H1 (cell line): ENCODE results near the gene RNF225.

Experiments
- ATF3 ChIP-seq: IDR thresholded peaks from 2 replicates; pipeline ENCODE4 v1.6.1; 2011; ENCODE audit warnings: low read depth, mild to moderate bottlenecking, low read length; ENCODE audit not compliant: insufficient read depth
- CTCF ChIP-seq, 3 experiments: IDR thresholded peaks; 1 replicate in 2 of 3; 2 replicates in 1 of 3; pipeline versions ENCODE4 v1.5.1 to v1.6.1; 2011; ENCODE audit warnings: low read length in 3 of 3, mild to moderate bottlenecking in 3 of 3, inconsistent platforms in 2 of 3, low read depth in 1 of 3, moderate library complexity in 1 of 3; ENCODE audit not compliant: insufficient read depth in 1 of 3; ENCODE audit errors: control extremely low read depth in 1 of 3
- EGR1 ChIP-seq: IDR thresholded peaks from 2 replicates; pipeline ENCODE4 v1.6.1; 2011; ENCODE audit warnings: low read depth, low read length, borderline replicate concordance
- EP300 ChIP-seq, 2 experiments: IDR thresholded peaks; 1 replicate in 1 of 2; 2 replicates in 1 of 2; pipeline ENCODE4 v1.6.1; 2011 to 2012; ENCODE audit warnings: low read depth in 2 of 2, low read length in 2 of 2, mild to moderate bottlenecking in 2 of 2, borderline replicate concordance in 1 of 2, inconsistent platforms in 1 of 2, moderate library complexity in 1 of 2
- EZH2 ChIP-seq: fragments of 200-600 bp; sonication (generic); IDR thresholded peaks from 2 replicates; pipeline ENCODE4 v1.7.1; 2012; ENCODE audit warnings: low read depth, mild to moderate bottlenecking, moderate library complexity, low read length, inconsistent platforms; ENCODE audit not compliant: severe bottlenecking
- GABPA ChIP-seq: IDR thresholded peaks from 2 replicates; pipeline ENCODE4 v1.6.1; 2011; ENCODE audit warnings: mild to moderate bottlenecking, low read length, moderate library complexity, borderline replicate concordance; ENCODE audit not compliant: insufficient read depth
- JUN ChIP-seq: IDR thresholded peaks from 2 replicates; pipeline ENCODE4 v1.6.1; 2011; ENCODE audit warnings: low read depth, mild to moderate bottlenecking, improper control_type of control experiment, low read length
- KDM1A ChIP-seq: fragments of 200-600, 300-600 bp; sonication (generic); IDR thresholded peaks from 2 replicates; pipeline ENCODE4 v1.7.1; 2016; ENCODE audit warnings: mild to moderate bottlenecking, low read length, borderline replicate concordance
- PHF8 ChIP-seq: fragments of 200-600 bp; sonication (generic); conservative IDR thresholded peaks from 2 replicates; pipeline ENCODE4 v1.7.1; 2012; ENCODE audit warnings: low read depth, mild to moderate bottlenecking, inconsistent platforms, low read length, moderate library complexity
- POLR2AphosphoS5 ChIP-seq: IDR thresholded peaks from 2 replicates; pipeline ENCODE4 v1.6.1; 2011; ENCODE audit warnings: low read depth, low read length
- RNF2 ChIP-seq: fragments of 200-900, 300-1000 bp; sonication (generic); IDR thresholded peaks from 2 replicates; pipeline ENCODE4 v1.7.1; 2016; ENCODE audit warnings: borderline replicate concordance, low read depth, mild to moderate bottlenecking, antibody characterized with exemption, low read length; ENCODE audit not compliant: poor library complexity, severe bottlenecking; ENCODE audit errors: missing control alignments
- TBP ChIP-seq: IDR thresholded peaks from 2 replicates; pipeline ENCODE4 v1.6.1; 2011; ENCODE audit warnings: low read depth, low read length, improper control_type of control experiment
- TCF12 ChIP-seq: IDR thresholded peaks from 2 replicates; pipeline ENCODE4 v1.6.1; 2011; ENCODE audit warnings: low read depth, mild to moderate bottlenecking, low read length
- ZNF274 ChIP-seq: IDR thresholded peaks from 2 replicates; pipeline ENCODE4 v1.7.0; 2012; ENCODE audit warnings: low read length, borderline replicate concordance; ENCODE audit errors: extremely low read depth

GRCh38 chr19:58356766-58357480 lies 38.5 kb upstream of the RNF225 start:
- TF ChIP-seq POLR2AphosphoS5 (no peak), KDM1A (no peak), TBP (no peak), PHF8 (no peak), CTCF (IDR thresholded peaks at IDR 0.05; ENCODE audit: control extremely low read depth in 1 of 3, insufficient read depth in 1 of 3, low read depth in 1 of 3, low read length in 3 of 3) (no peak), JUN (no peak), ATF3 (no peak), EGR1 (no peak), GABPA (no peak), TCF12 (no peak), EP300 (IDR thresholded peaks at IDR 0.05; ENCODE audit: borderline replicate concordance in 1 of 2, low read depth in 2 of 2, low read length in 2 of 2) (no peak), EZH2 (no peak), RNF2 (no peak), ZNF274 (no peak)
